ENCODE data around the gene RBM20. TPM values are rescaled to one million over a fixed set of nuclear protein-coding genes. Genes with fewer than 3 reads are reported as not detected.

Gene RBM20
- total and polyA plus RNA-seq, 2 of the 4 experiments (the other 2 are of a cell fraction), result under 0.01 to 0.15 TPM

DNA sequence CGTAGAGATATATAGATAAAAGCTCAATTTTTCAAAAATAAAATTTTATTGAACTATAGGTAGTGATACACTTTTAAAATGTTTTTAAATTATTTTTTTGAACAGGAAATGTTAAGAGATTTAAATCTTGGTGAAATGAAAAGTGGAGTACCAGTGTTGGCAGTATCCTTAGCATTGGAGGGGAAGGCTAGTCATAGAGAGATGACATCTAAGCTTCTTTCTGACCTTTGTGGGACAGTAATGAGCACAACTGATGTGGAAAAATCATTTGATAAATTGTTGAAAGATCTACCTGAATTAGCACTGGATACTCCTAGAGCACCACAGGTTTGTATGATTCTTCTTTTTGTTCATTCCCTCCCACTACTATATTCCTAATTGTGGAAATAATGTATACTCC lies 243.4 kb downstream of the RBM20 start:
- BruUV-seq (replicated peaks), result no TSS peak
- Histone ChIP-seq H3K9ac (ENCODE audit: low read depth, low read length) (no peak overlapping the region), H3K27ac (ENCODE audit: insufficient read depth, low read length) (no peak overlapping the region), H4K91ac (ENCODE audit: insufficient read depth, low read depth, low read length) (no peak overlapping the region), H3K4ac (ENCODE audit: low read depth, low read length) (no peak overlapping the region), H3K4me1 (ENCODE audit: control insufficient read depth, insufficient read depth, low read length) (no peaks in the 10 kb centered on the region), H2BK15ac (ENCODE audit: low read depth, low read length) (no peak overlapping the region), H3K9me1 (ENCODE audit: insufficient read depth, low read length) (no peaks in the 10 kb centered on the region), H2AFZ (replicated peaks; ENCODE audit: low read length, poor library complexity) (no peak overlapping the region), H3K14ac (replicated peaks; ENCODE audit: low read depth, low read length) (no peak overlapping the region), H3K4me3 (ENCODE audit: insufficient read depth, low read depth, low read length) (no peak overlapping the region), H2AK5ac (ENCODE audit: low read depth, low read length) (no peak overlapping the region), H3K56ac (ENCODE audit: extremely low read depth, insufficient read depth, low read length) (no peak overlapping the region), H3K79me1 (ENCODE audit: low read depth in 1 of 2, low read length in 2 of 2) (peaks cover 0 to 3% of the 10 kb centered on the region in 2 experiments; a peak in 1 of 4 replicates), H3K27me3 (ENCODE audit: control insufficient read depth, insufficient read depth, low read length) (no peaks in the 10 kb centered on the region), H2BK20ac (ENCODE audit: low read depth, low read length) (no peak overlapping the region), H3K18ac (ENCODE audit: low read depth, low read length) (no peak overlapping the region), H3K23ac (ENCODE audit: low read depth, low read length) (no peak overlapping the region), H3K4me2 (ENCODE audit: low read depth, low read length) (no peak overlapping the region), H2AK9ac (replicated peaks; ENCODE audit: low read depth, low read length, poor library complexity) (no peak overlapping the region), H4K20me1 (ENCODE audit: insufficient read depth, low read length) (no peaks in the 10 kb centered on the region), H4K8ac (ENCODE audit: low read depth in 2 of 2, low read length in 2 of 2) (no peak overlapping the region), H3K36me3 (ENCODE audit: control insufficient read depth, insufficient read depth, low read length) (peaks cover 6% of the 10 kb centered on the region; the same call in 1 of the 2 replicates), H2BK120ac (ENCODE audit: low read depth, low read length) (no peak overlapping the region), H4K5ac (ENCODE audit: low read depth, low read length) (no peak overlapping the region), H2BK5ac (ENCODE audit: low read depth, low read length, poor library complexity, severe bottlenecking) (no peak overlapping the region), H3K9me3 (ENCODE audit: control insufficient read depth, insufficient read depth, low read length) (no peaks in the 10 kb centered on the region)
- POLR2A ChIA-PET (ENCODE audit: unreplicated experiment), result interaction anchor here (0.6 kb wide), 1 partner anchor 81 kb away, joined by 4 read pairs; no protein-coding TSS in a partner anchor
- intact Hi-C loops (cut with micrococcal nuclease), result no loop called here
- in situ Hi-C loops (cut with MboI; ENCODE audit: low sequenced_read_pairs), result loop anchor here (10.0 kb wide), 1 partner anchor 583 kb away; the partner anchor contains the start of gene SMNDC1
- TF ChIP-seq CEBPB (IDR thresholded peaks at IDR 0.05; ENCODE audit: low read depth, low read length) (no peak), CHD1 (IDR thresholded peaks at IDR 0.05; ENCODE audit: low read depth, low read length) (no peak)
- TF ChIP-seq, protein P1, sequence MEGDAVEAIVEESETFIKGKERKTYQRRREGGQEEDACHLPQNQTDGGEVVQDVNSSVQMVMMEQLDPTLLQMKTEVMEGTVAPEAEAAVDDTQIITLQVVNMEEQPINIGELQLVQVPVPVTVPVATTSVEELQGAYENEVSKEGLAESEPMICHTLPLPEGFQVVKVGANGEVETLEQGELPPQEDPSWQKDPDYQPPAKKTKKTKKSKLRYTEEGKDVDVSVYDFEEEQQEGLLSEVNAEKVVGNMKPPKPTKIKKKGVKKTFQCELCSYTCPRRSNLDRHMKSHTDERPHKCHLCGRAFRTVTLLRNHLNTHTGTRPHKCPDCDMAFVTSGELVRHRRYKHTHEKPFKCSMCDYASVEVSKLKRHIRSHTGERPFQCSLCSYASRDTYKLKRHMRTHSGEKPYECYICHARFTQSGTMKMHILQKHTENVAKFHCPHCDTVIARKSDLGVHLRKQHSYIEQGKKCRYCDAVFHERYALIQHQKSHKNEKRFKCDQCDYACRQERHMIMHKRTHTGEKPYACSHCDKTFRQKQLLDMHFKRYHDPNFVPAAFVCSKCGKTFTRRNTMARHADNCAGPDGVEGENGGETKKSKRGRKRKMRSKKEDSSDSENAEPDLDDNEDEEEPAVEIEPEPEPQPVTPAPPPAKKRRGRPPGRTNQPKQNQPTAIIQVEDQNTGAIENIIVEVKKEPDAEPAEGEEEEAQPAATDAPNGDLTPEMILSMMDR (conservative IDR thresholded peaks at IDR 0.05; ENCODE audit: low read depth, low read length), result no peak
- no CpG with 5 or more reads among the region's 1 CpG for WGBS, 2 experiments (ENCODE audit: extremely low coverage in 2 of 2, insufficient read length in 1 of 2)
- dilution Hi-C loops (cut with HindIII; ENCODE audit: low sequenced_read_pairs, unreplicated experiment), result no loop called here
- DNase-seq, result no peak
- no peak for ATAC-seq (ENCODE audit: low read depth)
- CTCF ChIA-PET, result interaction anchor here (1.2 to 1.8 kb wide), 3 partner anchors 31 to 141 kb away, joined by 4 to 7 read pairs (median 4); no protein-coding TSS in a partner anchor

Small RNAs within 50 kb of the gene (microRNA-seq; reads per million reads assigned to microRNA genes)
- not detected for gene RF00019 (ENCODE audit: insufficient read depth, insufficient read length)
- not detected for gene RN7SKP288 (ENCODE audit: insufficient read depth, insufficient read length)
- gene RNA5SP327 (ENCODE audit: insufficient read depth, insufficient read length), result not detected

Small RNAs within 50 kb of the gene (small RNA-seq; reads per million reads assigned to genes)
- 0 reads per million in 5 experiments for gene RF00019
- 0 reads per million in 5 experiments for gene RN7SKP288
- gene RNA5SP327, result 0 reads per million in 5 experiments

Other genes starting within 250 kb of the RBM20 start
- 42.1 and 55.3 TPM in 2 replicates for gene DUSP5, start 146.4 kb upstream of the RBM20 start, total RNA-seq (2012; rRNA removed)
- gene DUSP5, start 146.4 kb upstream of the RBM20 start, polyA plus RNA-seq (2012; rRNA removed), result 48.1 and 61.5 TPM in 2 replicates
- gene SMC3, start 76.6 kb upstream of the RBM20 start, total RNA-seq (2012; rRNA removed), result 15.2 and 30.0 TPM in 2 replicates
- 11.7 and 15.0 TPM in 2 replicates for gene SMC3, start 76.6 kb upstream of the RBM20 start, polyA plus RNA-seq (2012; rRNA removed)
- gene PDCD4, start 227.6 kb downstream of the RBM20 start, total RNA-seq (2012; rRNA removed), result 10.9 and 46.9 TPM in 2 replicates
- gene PDCD4, start 227.6 kb downstream of the RBM20 start, polyA plus RNA-seq (2012; rRNA removed), result 42.7 and 49.7 TPM in 2 replicates